Activated T-helper 17 cell treated with anti-CD3 and anti-CD28 coated beads, Interleukin-2, amount 50 U/mL, for 72 hours (primary cell): Measurements from ENCODE around the gene SPIN1. TPM values are rescaled to one million over a fixed set of nuclear protein-coding genes. Genes with fewer than 3 reads are reported as not detected.
"Not testable (repeated sequence)": the region's sequence is repeated elsewhere in the genome, so short reads cannot be mapped to it uniquely, and the experiment has no call there.

Experiments
- ATAC-seq: fragments of 150-1000 bp; cut with Tn5 transposase; replicated peaks from 2 replicates; pipeline ENCODE4 v1.10.0; 2021; ENCODE audit warnings: mild to moderate bottlenecking, moderate library complexity
- H3K27ac Mint-ChIP-seq: one replicate; pipeline ENCODE4 v1.8.0; 2022; ENCODE audit warnings: mixed read lengths
- H3K27me3 Mint-ChIP-seq: one replicate; pipeline ENCODE4 v1.8.0; 2022; ENCODE audit warnings: mixed read lengths
- H3K36me3 Mint-ChIP-seq: one replicate; pipeline ENCODE4 v1.8.0; 2022; ENCODE audit warnings: low read depth, mild to moderate bottlenecking, mixed read lengths
- H3K4me1 Mint-ChIP-seq: one replicate; pipeline ENCODE4 v1.8.0; 2022; ENCODE audit warnings: mixed read lengths
- H3K4me3 Mint-ChIP-seq: one replicate; pipeline ENCODE4 v1.8.0; 2022; ENCODE audit warnings: mild to moderate bottlenecking, mixed read lengths
- H3K9me3 Mint-ChIP-seq: one replicate; pipeline ENCODE4 v1.8.0; 2022; ENCODE audit warnings: mixed read lengths
- total RNA-seq, 2 donors: library from RNA; stranded (reverse); gene quantifications; one replicate each; pipeline ENCODE4 v1.2.3, GENCODE V29; 2022

Gene SPIN1
- total RNA-seq, 2 donors from 2014 or later: 22.3 to 26.5 TPM

DNA sequence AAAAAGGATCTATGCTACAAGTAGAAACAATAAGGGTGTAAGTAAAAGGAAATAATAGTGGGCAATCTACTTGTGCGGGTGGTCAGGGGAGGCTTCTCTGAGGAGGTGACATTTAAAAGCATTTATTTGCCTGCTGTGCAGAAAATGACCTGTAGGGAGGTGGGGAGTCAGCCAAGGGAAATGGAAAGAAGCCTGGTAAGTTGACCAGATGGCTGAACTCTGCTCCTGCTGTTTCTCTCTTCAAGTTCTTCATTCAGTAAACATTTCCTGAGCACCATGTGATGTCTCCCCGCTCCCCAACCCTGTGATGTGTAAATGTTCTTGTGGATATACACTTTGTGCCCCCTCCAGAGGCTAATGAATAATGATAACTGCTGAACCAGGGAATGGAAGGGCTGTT, 9.9 kb upstream of the SPIN1 start:
- no peaks in the 10 kb centered on the region for H3K9me3 Mint-ChIP-seq
- H3K36me3 Mint-ChIP-seq: no peaks in the 10 kb centered on the region
- H3K4me1 Mint-ChIP-seq: no peaks in the 10 kb centered on the region
- H3K27me3 Mint-ChIP-seq: no peaks in the 10 kb centered on the region
- no peak overlapping the region for H3K27ac Mint-ChIP-seq
- H3K4me3 Mint-ChIP-seq: no peak overlapping the region
- no peak for ATAC-seq

DNA sequence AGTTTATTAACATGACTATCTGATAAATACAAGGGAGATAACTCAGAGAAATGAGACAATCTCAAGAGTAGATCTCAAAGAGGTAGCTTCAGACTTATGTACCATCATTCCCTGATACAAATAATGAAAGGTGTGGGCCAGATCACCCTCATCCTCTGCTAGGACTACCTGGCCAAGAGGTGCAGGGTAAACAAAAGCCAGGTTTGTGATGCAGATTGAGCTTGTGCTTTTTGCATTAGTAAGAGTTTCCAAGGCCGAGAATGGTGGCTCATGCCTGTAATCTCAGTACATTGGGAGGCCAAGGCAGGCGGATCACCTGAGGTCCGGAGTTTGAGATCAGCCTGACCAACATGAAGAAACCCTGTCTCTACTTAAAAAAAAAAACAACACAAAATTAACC, 8.9 kb upstream of the SPIN1 start:
- Mint-ChIP-seq H3K4me3 (no peak overlapping the region), H3K9me3 (no peaks in the 10 kb centered on the region), H3K36me3 (no peaks in the 10 kb centered on the region)

DNA sequence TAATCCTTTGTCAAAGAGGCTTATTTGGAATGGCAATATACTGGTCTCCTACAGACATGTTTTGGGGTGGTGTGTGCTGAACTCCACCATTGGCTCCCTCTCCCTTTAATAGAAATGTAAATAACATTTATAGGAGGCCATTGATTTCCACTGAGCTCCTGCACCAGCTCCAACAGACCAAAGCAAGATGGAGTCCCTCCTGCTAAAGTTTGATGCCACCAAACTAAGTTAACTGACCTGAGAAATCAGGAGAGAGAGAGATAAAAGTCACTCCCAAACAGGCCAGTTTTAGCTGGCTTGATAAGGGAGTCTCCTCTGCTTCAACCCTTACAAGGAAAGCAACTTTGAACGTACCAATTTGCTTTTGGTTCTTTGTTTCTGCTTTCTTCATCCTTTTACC, 8.1 kb upstream of the SPIN1 start:
- Mint-ChIP-seq H3K4me1 (no peaks in the 10 kb centered on the region), H3K27me3 (no peaks in the 10 kb centered on the region), H3K4me3 (no peak overlapping the region), H3K27ac (no peak overlapping the region), H3K9me3 (no peaks in the 10 kb centered on the region), H3K36me3 (no peaks in the 10 kb centered on the region)
- ATAC-seq: no peak

More for the DNA sequence above, 8.9 kb upstream of the SPIN1 start:
- H3K27ac Mint-ChIP-seq: no peak overlapping the region
- H3K27me3 Mint-ChIP-seq: no peaks in the 10 kb centered on the region
- no peak for ATAC-seq
- no peaks in the 10 kb centered on the region for H3K4me1 Mint-ChIP-seq

DNA sequence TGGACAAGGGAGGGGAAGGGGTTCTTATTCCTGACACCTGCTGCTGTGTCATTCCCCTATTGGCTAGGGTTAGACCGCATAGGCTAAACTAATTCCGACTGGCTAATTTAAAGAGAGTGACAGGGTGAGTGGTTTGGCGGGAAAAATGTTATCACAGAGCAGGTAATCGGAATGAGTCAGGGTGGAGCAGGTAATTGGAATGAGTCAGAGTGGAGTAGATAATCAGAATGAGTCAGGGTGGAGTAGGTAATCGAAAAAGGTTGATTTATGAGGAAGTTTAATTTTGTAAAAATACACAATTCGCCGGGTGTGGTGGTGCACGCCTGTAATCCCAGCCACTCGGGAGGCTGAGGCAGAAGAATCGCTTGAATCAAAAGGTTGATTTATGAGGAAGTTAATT, 6.9 kb upstream of the SPIN1 start:
- not testable (repeated sequence) for H3K27me3 Mint-ChIP-seq, H3K4me3 Mint-ChIP-seq, H3K9me3 Mint-ChIP-seq, H3K4me1 Mint-ChIP-seq, H3K36me3 Mint-ChIP-seq, H3K27ac Mint-ChIP-seq
- peak; percentile 23 for ATAC-seq

DNA sequence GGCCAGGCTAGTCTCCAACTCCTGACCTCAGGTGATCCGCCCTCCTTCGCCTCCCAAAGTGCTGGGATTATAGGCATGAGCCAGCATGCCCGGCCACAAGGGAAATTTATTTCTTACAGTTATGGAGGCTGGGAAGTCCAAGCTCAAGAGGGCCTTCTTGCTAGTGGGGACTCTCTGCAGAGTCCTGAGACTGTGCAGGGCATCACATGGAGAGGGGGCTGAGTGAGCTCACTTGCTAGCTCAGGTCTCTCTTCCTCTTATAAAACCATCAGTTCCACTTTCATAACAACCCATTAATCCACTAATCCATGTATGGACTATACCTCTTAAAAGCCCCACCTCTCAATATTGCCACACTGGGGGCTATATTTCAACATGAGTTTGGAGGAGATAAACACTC, 5.1 kb upstream of the SPIN1 start:
- Mint-ChIP-seq H3K27me3 (no peaks in the 10 kb centered on the region), H3K27ac (no peak overlapping the region), H3K4me3 (no peak overlapping the region), H3K4me1 (peaks cover 6% of the 10 kb centered on the region), H3K36me3 (peaks cover 6% of the 10 kb centered on the region), H3K9me3 (no peaks in the 10 kb centered on the region)
- ATAC-seq: no peak

DNA sequence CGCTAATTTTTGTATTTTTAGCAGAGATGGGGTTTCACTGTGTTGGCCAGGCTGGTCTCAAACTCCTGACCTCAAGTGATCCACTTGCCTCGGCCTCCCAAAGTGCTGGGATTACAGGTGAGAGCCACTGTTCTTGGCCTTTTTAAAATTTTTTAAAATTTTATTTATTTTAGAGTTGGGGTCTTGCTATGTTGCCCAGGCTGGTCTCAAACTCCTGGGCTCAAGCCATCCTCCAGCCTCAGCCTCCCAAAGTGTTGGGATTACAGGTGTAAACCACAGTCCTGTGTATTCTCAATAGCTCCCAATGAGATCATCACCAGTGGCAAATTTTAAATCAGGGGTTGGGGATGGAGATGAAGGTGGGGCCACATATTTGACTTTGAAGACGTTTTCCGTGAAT, 2.1 kb upstream of the SPIN1 start:
- not testable (repeated sequence) for H3K4me1 Mint-ChIP-seq, H3K4me3 Mint-ChIP-seq, ATAC-seq, H3K27ac Mint-ChIP-seq, H3K27me3 Mint-ChIP-seq, H3K9me3 Mint-ChIP-seq
- H3K36me3 Mint-ChIP-seq: peaks cover 16% of the 10 kb centered on the region

DNA sequence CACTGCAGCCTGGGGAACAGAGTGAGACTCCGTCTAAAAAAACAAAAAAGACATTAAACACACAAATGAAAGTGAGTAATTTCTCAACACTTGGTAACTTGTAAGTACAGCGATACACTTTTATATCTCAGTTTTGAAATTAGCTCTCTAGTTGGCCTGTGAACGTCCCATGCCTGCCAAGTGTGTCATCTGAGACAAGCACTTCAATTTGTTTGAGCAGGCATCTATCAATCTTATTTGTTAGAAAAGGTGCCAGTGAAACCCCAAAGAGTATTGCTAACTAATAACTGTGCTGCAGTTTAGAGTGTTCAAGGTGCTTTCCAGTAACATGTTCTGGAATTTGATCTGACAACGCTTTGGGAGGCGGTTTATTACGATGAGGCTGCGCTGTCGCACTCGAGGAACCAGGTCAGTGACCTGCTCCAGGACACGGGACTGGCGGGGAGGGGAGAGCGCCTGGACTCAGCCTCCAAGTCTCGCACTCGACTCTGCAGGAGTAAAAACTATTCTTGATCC, 1.1 kb upstream of the SPIN1 start:
- peak; percentile 36 for ATAC-seq
- H3K4me3 Mint-ChIP-seq: peak overlapping the region; percentile 92
- H3K9me3 Mint-ChIP-seq: no peaks in the 10 kb centered on the region
- H3K36me3 Mint-ChIP-seq: peaks cover 17% of the 10 kb centered on the region
- no peaks in the 10 kb centered on the region for H3K27me3 Mint-ChIP-seq
- peaks cover 9% of the 10 kb centered on the region for H3K4me1 Mint-ChIP-seq
- peak overlapping the region; percentile 97 for H3K27ac Mint-ChIP-seq

DNA sequence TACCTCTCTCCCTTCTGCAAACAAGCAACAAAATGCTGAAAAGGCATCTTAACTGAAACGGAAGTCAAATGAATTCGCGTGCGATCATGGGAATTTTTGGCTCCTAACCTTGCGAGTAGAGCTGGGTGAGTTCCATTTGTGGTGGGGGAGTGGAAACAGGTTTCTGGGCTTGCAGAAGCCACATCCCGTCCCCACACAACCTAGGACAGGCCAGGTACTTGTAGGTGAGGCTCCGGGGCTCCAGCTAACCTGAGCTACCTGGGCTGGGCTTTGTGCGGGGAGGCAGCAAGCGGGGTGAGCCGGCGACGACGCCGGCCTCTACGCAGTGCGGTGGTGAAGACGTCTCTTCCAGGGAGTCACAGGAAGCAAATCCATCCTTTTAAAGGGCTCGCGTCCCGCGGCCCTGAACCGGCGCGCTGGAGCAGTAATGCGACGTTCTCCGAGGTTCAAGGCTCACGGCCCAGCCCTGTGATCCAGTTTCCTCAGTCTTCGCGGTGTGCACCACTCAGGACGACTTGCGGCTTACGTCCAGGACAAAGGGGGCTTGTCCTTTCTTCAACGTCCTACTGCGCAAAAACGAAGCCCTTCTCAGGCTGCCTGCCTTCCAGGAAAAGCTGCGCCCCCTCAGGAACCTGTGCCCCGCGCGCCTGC, 567 bp upstream of the SPIN1 start:
- H3K4me3 Mint-ChIP-seq: peak overlapping the region; percentile 92
- peak; percentile 20 for ATAC-seq
- H3K27ac Mint-ChIP-seq: peak overlapping the region; percentile 97
- H3K27me3 Mint-ChIP-seq: no peaks in the 10 kb centered on the region
- H3K9me3 Mint-ChIP-seq: no peaks in the 10 kb centered on the region
- peaks cover 22% of the 10 kb centered on the region for H3K36me3 Mint-ChIP-seq
- peaks cover 15% of the 10 kb centered on the region for H3K4me1 Mint-ChIP-seq

DNA sequence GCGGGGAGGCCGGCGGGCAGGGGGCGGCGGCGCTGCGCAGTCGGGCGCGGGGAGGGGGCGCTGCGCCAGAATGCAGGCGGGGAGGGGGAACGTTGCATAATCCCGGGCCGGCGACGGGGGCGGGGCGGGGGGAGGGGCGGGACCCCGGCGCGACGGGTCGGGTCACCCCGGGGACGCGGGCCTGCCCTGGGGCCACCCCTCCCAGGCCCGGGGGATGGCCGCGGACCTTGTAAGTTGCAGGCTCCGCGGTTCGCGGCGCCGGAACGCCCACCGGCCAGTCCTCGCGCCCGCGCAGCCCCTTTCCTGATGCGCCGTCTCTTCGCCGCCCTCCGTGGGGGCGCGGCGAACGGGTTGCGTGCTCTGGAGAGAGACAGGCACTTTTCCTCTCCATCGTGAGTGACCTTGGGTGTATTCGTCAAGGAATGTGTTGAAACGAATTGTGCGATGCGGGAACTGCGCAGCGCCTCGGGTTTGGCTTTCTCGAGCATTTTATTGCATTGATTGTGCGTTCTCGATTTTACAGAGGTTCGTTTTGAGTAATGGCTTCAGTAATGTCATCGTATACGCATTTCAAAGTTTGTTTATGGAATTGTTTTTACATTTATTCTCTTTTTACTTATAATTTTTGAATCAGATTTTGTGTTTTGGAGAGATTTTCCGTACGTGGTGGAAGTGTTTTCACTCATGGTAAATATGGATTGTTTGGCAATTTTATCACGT, 802 bp downstream of the SPIN1 start:
- ATAC-seq: peak; percentile 31
- H3K36me3 Mint-ChIP-seq: peaks cover 26% of the 10 kb centered on the region
- no peaks in the 10 kb centered on the region for H3K9me3 Mint-ChIP-seq

DNA sequence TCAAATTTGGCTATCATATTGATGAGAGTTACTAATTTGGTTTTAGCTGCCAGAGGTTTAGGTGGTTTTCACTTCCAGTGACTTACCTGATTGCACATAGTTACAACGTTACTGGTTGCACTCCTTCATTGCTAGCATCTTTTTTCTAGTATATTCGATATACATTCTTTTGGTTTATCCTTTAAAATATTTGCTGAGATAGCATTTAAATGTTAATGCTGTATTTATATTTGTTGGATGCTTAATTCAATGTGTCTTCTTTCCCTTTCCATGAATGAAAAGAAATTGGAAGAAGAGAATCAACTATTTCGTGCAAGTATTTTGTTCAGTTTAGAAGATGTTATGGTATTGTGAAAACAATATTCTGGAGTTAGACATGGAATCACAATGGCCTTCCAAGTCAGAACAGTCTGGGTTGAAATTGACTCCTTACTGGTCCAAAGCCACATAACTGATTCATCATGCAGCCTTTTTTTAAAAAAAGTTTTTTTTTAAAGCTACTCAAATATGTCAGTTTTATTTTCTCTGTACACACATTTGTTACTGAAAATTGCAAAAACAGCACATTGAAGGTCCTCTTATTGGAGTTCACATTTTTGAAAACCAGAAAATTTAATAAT, 2.2 kb downstream of the SPIN1 start:
- peaks cover 26% of the 10 kb centered on the region for H3K36me3 Mint-ChIP-seq
- ATAC-seq: no peak
- no peak overlapping the region for H3K27ac Mint-ChIP-seq
- peak overlapping the region; percentile 80 for H3K4me3 Mint-ChIP-seq
- peaks cover 17% of the 10 kb centered on the region for H3K4me1 Mint-ChIP-seq
- H3K27me3 Mint-ChIP-seq: no peaks in the 10 kb centered on the region
- H3K9me3 Mint-ChIP-seq: no peaks in the 10 kb centered on the region

More for the DNA sequence above, 802 bp downstream of the SPIN1 start:
- H3K4me3 Mint-ChIP-seq: peak overlapping the region; percentile 80
- H3K27me3 Mint-ChIP-seq: no peaks in the 10 kb centered on the region
- H3K27ac Mint-ChIP-seq: peak overlapping the region; percentile 93
- H3K4me1 Mint-ChIP-seq: peaks cover 17% of the 10 kb centered on the region

DNA sequence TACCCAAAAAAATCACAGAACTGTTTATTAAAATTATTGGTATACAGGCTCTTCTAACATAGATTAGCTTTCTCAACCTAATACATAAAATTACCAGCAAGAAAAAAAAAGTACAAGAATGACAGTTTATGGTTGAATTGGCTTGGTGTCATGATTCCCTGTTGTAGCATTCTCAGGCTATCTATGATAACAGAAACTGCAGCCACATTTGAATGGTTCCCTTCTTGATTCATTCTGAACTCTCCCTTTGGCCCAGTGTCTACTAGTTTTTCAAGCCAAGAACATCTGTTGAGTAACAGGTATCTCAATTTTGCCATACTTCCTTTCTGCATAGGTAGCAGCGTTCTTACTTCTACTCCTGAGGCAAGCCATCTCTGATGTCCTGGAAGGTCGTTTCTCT, 3.0 kb downstream of the SPIN1 start:
- Mint-ChIP-seq H3K9me3 (no peaks in the 10 kb centered on the region), H3K4me1 (peaks cover 17% of the 10 kb centered on the region), H3K27me3 (no peaks in the 10 kb centered on the region), H3K27ac (no peak overlapping the region), H3K36me3 (peaks cover 26% of the 10 kb centered on the region), H3K4me3 (peak overlapping the region; percentile 21)
- no peak for ATAC-seq

DNA sequence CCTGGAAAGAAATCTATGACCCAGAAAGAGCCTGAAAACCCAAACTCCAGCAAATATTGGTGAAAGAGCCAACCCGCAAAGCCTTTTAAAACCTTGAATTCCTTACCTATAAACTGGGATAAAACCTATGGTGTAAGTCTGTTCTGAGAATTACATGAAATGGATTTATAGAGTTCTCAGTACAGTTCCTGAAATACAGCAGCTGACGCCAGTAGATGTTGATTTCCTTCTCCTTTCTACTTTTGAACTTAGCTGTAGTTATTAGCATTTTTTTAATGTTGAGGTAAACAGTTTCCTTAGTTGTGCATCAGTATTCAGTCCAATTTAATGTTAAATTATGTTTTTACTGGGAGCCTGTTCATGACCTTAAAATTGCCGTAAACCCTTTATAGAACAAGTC, 3.7 kb downstream of the SPIN1 start:
- H3K27ac Mint-ChIP-seq: no peak overlapping the region
- no peaks in the 10 kb centered on the region for H3K27me3 Mint-ChIP-seq
- no peaks in the 10 kb centered on the region for H3K9me3 Mint-ChIP-seq
- no peak for ATAC-seq
- peaks cover 17% of the 10 kb centered on the region for H3K4me1 Mint-ChIP-seq
- peaks cover 26% of the 10 kb centered on the region for H3K36me3 Mint-ChIP-seq
- no peak overlapping the region for H3K4me3 Mint-ChIP-seq

DNA sequence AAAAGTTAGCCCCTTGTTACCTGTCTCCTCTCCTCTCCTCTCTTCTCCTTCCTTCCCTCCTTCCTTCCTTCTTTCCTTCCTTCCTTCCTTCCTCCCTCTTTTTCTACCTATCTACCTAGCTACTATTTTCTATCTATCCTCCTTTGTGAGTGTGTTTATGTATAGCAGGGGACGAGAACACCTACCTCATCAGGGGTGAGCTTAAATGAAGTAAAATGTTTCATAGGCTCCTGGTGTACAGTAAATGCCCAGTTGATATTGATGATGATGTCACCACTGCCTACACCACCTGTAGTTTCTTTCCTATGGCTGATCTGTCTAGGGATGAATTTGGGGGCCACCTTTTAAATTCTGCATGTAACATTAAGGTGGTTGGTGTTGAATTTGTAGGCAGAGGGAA, 4.3 kb downstream of the SPIN1 start:
- Mint-ChIP-seq H3K27me3 (no peaks in the 10 kb centered on the region), H3K27ac (no peak overlapping the region), H3K4me1 (peaks cover 13% of the 10 kb centered on the region), H3K4me3 (no peak overlapping the region), H3K36me3 (peaks cover 23% of the 10 kb centered on the region), H3K9me3 (no peaks in the 10 kb centered on the region)
- no peak for ATAC-seq

DNA sequence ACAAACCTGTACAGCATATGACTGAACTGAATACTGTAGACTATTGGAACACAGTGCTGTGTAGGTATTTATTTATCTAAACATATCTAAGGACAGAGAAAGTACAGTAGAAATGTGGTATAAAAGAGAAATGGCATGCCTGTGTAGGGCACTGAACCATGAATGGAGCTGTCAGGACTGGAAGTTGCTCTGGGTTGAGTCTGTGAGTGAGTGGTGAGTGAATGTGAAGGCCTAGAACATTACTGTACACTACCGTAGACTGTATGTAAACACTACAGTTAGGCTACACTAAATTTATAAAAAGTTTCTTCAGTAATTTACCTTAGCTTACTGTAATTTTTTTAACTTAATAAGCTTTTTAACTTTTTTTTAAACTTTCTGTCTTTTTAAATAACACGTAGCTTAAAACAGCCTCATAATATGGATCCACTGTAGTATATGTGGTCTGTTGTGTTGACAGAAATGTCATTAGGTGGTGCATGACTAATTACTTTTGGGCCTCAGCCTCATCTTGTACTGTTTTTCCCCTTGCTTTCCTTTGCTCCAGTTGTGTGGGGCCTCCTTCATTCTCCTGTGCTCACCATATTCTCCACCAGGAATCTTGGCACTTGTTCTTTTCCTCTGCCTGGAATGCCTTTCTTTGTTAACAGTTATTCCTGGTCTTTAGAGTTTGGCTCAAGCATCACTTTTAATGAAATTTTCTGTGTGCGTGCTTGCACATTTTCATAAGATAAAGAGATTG, 8.8 kb downstream of the SPIN1 start:
- Mint-ChIP-seq H3K27me3 (no peaks in the 10 kb centered on the region), H3K9me3 (no peaks in the 10 kb centered on the region), H3K4me3 (no peak overlapping the region), H3K27ac (no peak overlapping the region), H3K36me3 (peaks cover 10% of the 10 kb centered on the region), H3K4me1 (peaks cover 8% of the 10 kb centered on the region)
- no peak for ATAC-seq
